ENCODE measurements around the gene CACNA1I. TPM values are rescaled to one million over a fixed set of nuclear protein-coding genes. Genes with fewer than 3 reads are reported as not detected.

The CACNA1I gene
- total RNA-seq, 2 experiments from 2014 or later = 0.07 to 0.09 TPM

GRCh38 chr22:39665229-39665628 is 94.7 kb downstream of the CACNA1I start:
- POLR2A ChIA-PET = no interaction called here
- no peaks in the 10 kb centered on the region for H3K9me3 Mint-ChIP-seq
- H3K27ac Mint-ChIP-seq = no peak overlapping the region
- H3K4me3 Mint-ChIP-seq = no peak overlapping the region
- CTCF ChIA-PET = no interaction called here
- intact Hi-C loops (cut with micrococcal nuclease) = no loop called here
- H3K4me1 Mint-ChIP-seq (ENCODE audit: low read depth) = peaks cover 13% of the 10 kb centered on the region
- peaks cover 12% of the 10 kb centered on the region for H3K27me3 Mint-ChIP-seq
- TF ChIP-seq, protein P1, sequence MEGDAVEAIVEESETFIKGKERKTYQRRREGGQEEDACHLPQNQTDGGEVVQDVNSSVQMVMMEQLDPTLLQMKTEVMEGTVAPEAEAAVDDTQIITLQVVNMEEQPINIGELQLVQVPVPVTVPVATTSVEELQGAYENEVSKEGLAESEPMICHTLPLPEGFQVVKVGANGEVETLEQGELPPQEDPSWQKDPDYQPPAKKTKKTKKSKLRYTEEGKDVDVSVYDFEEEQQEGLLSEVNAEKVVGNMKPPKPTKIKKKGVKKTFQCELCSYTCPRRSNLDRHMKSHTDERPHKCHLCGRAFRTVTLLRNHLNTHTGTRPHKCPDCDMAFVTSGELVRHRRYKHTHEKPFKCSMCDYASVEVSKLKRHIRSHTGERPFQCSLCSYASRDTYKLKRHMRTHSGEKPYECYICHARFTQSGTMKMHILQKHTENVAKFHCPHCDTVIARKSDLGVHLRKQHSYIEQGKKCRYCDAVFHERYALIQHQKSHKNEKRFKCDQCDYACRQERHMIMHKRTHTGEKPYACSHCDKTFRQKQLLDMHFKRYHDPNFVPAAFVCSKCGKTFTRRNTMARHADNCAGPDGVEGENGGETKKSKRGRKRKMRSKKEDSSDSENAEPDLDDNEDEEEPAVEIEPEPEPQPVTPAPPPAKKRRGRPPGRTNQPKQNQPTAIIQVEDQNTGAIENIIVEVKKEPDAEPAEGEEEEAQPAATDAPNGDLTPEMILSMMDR (IDR thresholded peaks at IDR 0.05) = no peak
- ATAC-seq = no peak
- DNase-seq = no peak
- no peaks in the 10 kb centered on the region for H3K36me3 Mint-ChIP-seq (ENCODE audit: low read depth)

DNA sequence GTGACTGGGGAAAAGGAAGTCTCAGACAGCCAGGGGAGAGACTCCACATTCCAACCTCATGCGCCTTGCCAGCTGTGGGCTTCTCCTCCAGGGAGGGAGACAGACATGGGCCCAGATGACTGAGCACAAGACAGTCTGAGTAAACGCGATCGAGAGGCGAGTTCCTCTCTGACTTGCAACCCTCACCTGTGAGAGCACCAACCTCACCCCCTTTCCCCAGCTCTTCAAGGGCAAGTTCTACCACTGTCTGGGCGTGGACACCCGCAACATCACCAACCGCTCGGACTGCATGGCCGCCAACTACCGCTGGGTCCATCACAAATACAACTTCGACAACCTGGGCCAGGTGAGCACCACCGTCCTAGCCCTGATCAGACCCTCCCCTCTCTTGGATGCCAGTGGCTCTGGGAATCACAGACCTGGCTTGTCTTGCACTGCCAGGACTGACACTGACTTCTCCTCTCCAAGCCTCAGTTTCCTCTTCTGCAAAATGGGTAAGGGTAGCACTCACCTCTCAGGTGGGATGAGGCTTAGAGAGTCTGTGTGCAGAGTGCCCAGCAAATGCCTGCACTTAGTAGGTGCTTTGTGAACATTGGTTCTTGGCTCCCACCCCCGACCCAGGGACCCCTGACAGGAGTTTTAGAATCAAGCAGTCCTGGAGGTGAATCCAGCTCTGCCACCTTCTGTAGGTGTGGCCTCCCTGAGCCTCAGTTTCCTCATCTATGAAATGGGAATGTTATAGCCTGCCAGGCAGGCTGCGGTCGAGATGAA is 95.3 kb downstream of the CACNA1I start:
- H3K27ac Mint-ChIP-seq = no peak overlapping the region
- ATAC-seq = no peak
- peaks cover 13% of the 10 kb centered on the region for H3K4me1 Mint-ChIP-seq (ENCODE audit: low read depth)
- H3K4me3 Mint-ChIP-seq = no peak overlapping the region
- ChIA-PET POLR2A (no interaction called here), CTCF (no interaction called here)
- DNase-seq = no peak
- intact Hi-C loops (cut with micrococcal nuclease) = no loop called here
- no peaks in the 10 kb centered on the region for H3K9me3 Mint-ChIP-seq
- TF ChIP-seq, protein P1 (IDR thresholded peaks at IDR 0.05) = no peak
- H3K36me3 Mint-ChIP-seq (ENCODE audit: low read depth) = no peaks in the 10 kb centered on the region
- H3K27me3 Mint-ChIP-seq = peaks cover 12% of the 10 kb centered on the region

DNA sequence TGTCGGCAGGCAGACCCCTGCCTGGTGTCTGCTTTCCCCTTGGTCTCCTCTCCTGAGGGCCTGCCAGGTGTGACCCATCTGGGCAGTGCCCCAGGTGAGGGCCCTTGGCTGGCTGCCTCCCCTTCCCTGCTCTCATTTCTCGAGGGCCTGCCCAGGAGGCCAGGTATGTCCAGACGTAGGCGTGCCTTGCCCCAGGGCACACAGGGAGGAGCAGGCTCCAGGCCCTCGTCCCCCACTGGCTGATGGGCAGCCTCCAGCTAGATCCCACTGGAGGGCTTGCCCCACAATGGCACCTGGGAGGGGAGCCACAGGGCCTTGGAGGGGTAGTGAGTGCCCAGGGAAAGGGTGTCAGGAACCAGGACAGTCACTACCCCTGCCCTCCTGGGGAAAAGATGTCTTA is 95.9 kb downstream of the CACNA1I start:
- intact Hi-C loops (cut with micrococcal nuclease) = no loop called here
- DNase-seq (no peak), ATAC-seq (no peak)
- H3K4me1 Mint-ChIP-seq (ENCODE audit: low read depth) = peaks cover 10% of the 10 kb centered on the region
- H3K36me3 Mint-ChIP-seq (ENCODE audit: low read depth) = peaks cover 3% of the 10 kb centered on the region
- ChIA-PET POLR2A (no interaction called here), CTCF (no interaction called here)
- TF ChIP-seq, protein P1 (IDR thresholded peaks at IDR 0.05) = no peak
- H3K27ac Mint-ChIP-seq = no peak overlapping the region
- H3K4me3 Mint-ChIP-seq = no peak overlapping the region
- H3K9me3 Mint-ChIP-seq = peaks cover 3% of the 10 kb centered on the region
- peaks cover 10% of the 10 kb centered on the region for H3K27me3 Mint-ChIP-seq

DNA sequence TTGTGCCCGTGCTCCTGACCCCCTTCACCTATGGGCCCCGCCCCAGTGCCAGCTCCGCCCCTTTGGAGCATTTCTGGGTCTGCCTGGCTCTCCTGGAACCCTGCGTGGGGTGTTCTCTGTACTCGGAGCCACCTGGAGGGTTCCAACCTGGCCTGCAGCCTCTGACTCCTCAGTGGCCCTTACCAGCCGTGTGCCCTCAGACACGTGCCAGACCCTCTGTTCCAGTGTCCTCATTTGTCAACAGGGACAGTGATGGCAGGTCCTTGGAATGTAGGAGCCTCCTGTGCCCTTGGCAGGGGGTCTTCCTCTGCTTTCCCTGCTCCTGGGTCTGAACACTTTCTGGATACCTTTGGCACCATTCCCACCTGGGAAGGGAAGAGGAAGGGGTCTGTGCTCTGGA is 96.4 kb downstream of the CACNA1I start:
- ATAC-seq (no peak), DNase-seq (no peak)
- POLR2A ChIA-PET = no interaction called here
- TF ChIP-seq, protein P1 (IDR thresholded peaks at IDR 0.05) = no peak
- Mint-ChIP-seq H3K27ac (no peak overlapping the region), H3K4me3 (no peak overlapping the region), H3K9me3 (peaks cover 8% of the 10 kb centered on the region), H3K4me1 (ENCODE audit: low read depth) (peaks cover 9% of the 10 kb centered on the region), H3K36me3 (ENCODE audit: low read depth) (peaks cover 4% of the 10 kb centered on the region), H3K27me3 (peaks cover 10% of the 10 kb centered on the region)
- CTCF ChIA-PET = no interaction called here
- intact Hi-C loops (cut with micrococcal nuclease) = no loop called here

- intact Hi-C loops (cut with micrococcal nuclease) = no loop called here
- TF ChIP-seq, protein P1 (IDR thresholded peaks at IDR 0.05) = no peak
- ATAC-seq = no peak
- no peak for DNase-seq
- ChIA-PET CTCF (no interaction called here), POLR2A (no interaction called here)
- H3K9me3 Mint-ChIP-seq = peaks cover 15% of the 10 kb centered on the region
- peaks cover 8% of the 10 kb centered on the region for H3K36me3 Mint-ChIP-seq (ENCODE audit: low read depth)
- H3K4me3 Mint-ChIP-seq = no peak overlapping the region
- H3K4me1 Mint-ChIP-seq (ENCODE audit: low read depth) = no peaks in the 10 kb centered on the region
- H3K27ac Mint-ChIP-seq = no peak overlapping the region
- no peaks in the 10 kb centered on the region for H3K27me3 Mint-ChIP-seq
These were observed 98.9 kb downstream of the CACNA1I start for GRCh38 chr22:39669432-39669831.

Data from activated CD8-positive, alpha-beta T cell treated with anti-CD3 and anti-CD28 coated beads for 36 hours (primary cell).